Suppressor macrophage treated with lipopolysaccharide for 1 hour (primary cell): ENCODE measurements around the gene OR2S2.

Source experiments
- DNase-seq, 3 donors: peaks; one replicate each; pipeline ENCODE4 v3.0.0-alpha.2; 2020 to 2022

The OR2S2 gene

DNA sequence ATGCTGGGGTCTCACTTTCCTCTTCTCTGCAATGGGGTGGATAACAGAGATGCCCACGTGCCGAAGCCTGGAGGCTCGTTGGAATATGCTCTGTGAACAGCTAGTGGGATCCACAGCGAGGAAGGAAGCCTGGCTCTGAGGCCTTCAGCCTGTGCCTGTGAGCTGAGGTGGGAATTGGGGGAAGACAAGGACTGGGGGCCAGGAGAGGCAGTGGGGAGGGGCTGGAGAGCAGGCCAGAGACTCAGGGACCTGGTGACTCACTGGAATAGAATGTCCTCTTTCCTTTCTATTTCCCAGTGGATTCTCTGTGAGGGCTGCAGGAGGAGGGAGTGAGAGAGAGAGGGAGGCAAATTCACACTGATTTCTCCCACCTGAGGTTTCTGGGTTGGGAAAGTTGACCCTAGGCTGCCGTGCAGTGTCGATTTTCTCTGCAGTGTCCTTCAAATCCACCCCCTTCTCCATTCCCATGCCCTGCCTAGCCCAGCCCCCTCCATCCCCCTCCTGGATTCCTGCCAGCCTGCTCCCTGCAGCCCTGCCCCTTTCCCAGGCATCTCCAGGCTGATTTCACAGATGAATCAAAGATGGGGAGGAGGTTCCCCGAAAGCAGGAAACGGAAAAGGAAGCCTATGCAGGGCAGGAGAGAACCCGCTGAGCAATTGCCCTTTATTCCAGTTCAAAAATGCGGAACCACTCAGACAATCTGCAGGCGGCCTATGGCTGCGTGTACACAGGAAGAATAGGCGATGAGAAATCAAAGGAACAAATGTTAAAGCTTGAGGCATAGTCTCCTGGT lies 50.0 kb downstream of the OR2S2 start:
- peak; percentile 66 to 80 (median 75) for DNase-seq
